ENCODE results near the gene CST6.

CST6 gene

GRCh38 chr11:66015936-66016792 lies 4.4 kb downstream of the CST6 start:
- Histone ChIP-seq H3K79me2 (ENCODE audit: insufficient read depth, low read length) (no peaks in the 10 kb centered on the region), H2AFZ (ENCODE audit: low read length) (no peak overlapping the region), H3K9ac (ENCODE audit: low read depth, low read length, poor library complexity, severe bottlenecking) (no peak overlapping the region), H3K27me3 (ENCODE audit: insufficient read depth, low read length, poor library complexity, severe bottlenecking) (no peaks in the 10 kb centered on the region), H3F3A (ENCODE audit: low read depth) (no peaks in the 10 kb centered on the region), H3K4me2 (ENCODE audit: low read depth, low read length, poor library complexity, severe bottlenecking) (no peak overlapping the region), H3K4me3 (ENCODE audit: low read length, poor library complexity, severe bottlenecking) (no peak overlapping the region), H3K4me1 (ENCODE audit: insufficient read depth, low read length, poor library complexity, severe bottlenecking) (peaks cover 7% of the 10 kb centered on the region), H4K20me1 (ENCODE audit: insufficient read depth, low read length, poor library complexity, severe bottlenecking) (no peaks in the 10 kb centered on the region), H3K9me3 (ENCODE audit: insufficient read depth, low read depth, low read length) (no peaks in the 10 kb centered on the region), H3K9me2 (replicated peaks; ENCODE audit: low read depth, low read length) (no peaks in the 10 kb centered on the region), H3K36me3 (ENCODE audit: insufficient read depth, low read length) (no peaks in the 10 kb centered on the region)
- TF ChIP-seq CTCF (conservative IDR thresholded peaks at IDR 0.05; ENCODE audit: low read length): no peak
- TF ChIP-seq EZH2phosphoT487 (IDR thresholded peaks at IDR 0.05; ENCODE audit: borderline replicate concordance): no peak

GRCh38 chr11:66016793-66017177 lies 5.0 kb downstream of the CST6 start:
- Histone ChIP-seq H3K36me3 (ENCODE audit: insufficient read depth, low read length) (no peaks in the 10 kb centered on the region), H3K4me2 (ENCODE audit: low read depth, low read length, poor library complexity, severe bottlenecking) (no peak overlapping the region), H3K9ac (ENCODE audit: low read depth, low read length, poor library complexity, severe bottlenecking) (no peak overlapping the region), H4K20me1 (ENCODE audit: insufficient read depth, low read length, poor library complexity, severe bottlenecking) (no peaks in the 10 kb centered on the region), H3K9me3 (ENCODE audit: insufficient read depth, low read depth, low read length) (no peaks in the 10 kb centered on the region), H3K79me2 (ENCODE audit: insufficient read depth, low read length) (no peaks in the 10 kb centered on the region), H3K4me1 (ENCODE audit: insufficient read depth, low read length, poor library complexity, severe bottlenecking) (peaks cover 13% of the 10 kb centered on the region), H2AFZ (ENCODE audit: low read length) (no peak overlapping the region), H3K27me3 (ENCODE audit: insufficient read depth, low read length, poor library complexity, severe bottlenecking) (no peaks in the 10 kb centered on the region), H3K9me2 (replicated peaks; ENCODE audit: low read depth, low read length) (no peaks in the 10 kb centered on the region), H3F3A (ENCODE audit: low read depth) (no peaks in the 10 kb centered on the region), H3K4me3 (ENCODE audit: low read length, poor library complexity, severe bottlenecking) (no peak overlapping the region)
- no peak for TF ChIP-seq CTCF (conservative IDR thresholded peaks at IDR 0.05; ENCODE audit: low read length)
- TF ChIP-seq EZH2phosphoT487 (IDR thresholded peaks at IDR 0.05; ENCODE audit: borderline replicate concordance): no peak

- no peaks in the 10 kb centered on the region for H3F3A ChIP-seq (ENCODE audit: low read depth)
- no peak for TF ChIP-seq CTCF (conservative IDR thresholded peaks at IDR 0.05; ENCODE audit: low read length)
- TF ChIP-seq EZH2phosphoT487 (IDR thresholded peaks at IDR 0.05; ENCODE audit: borderline replicate concordance): no peak
- H3K9ac ChIP-seq (ENCODE audit: low read depth, low read length, poor library complexity, severe bottlenecking): no peak overlapping the region
- H3K9me3 ChIP-seq (ENCODE audit: insufficient read depth, low read depth, low read length): no peaks in the 10 kb centered on the region
- H3K27me3 ChIP-seq (ENCODE audit: insufficient read depth, low read length, poor library complexity, severe bottlenecking): no peaks in the 10 kb centered on the region
- H2AFZ ChIP-seq (ENCODE audit: low read length): no peak overlapping the region
- H4K20me1 ChIP-seq (ENCODE audit: insufficient read depth, low read length, poor library complexity, severe bottlenecking): no peaks in the 10 kb centered on the region
- H3K9me2 ChIP-seq (replicated peaks; ENCODE audit: low read depth, low read length): no peaks in the 10 kb centered on the region
- H3K4me1 ChIP-seq (ENCODE audit: insufficient read depth, low read length, poor library complexity, severe bottlenecking): peaks cover 17% of the 10 kb centered on the region
- no peaks in the 10 kb centered on the region for H3K79me2 ChIP-seq (ENCODE audit: insufficient read depth, low read length)
- H3K4me2 ChIP-seq (ENCODE audit: low read depth, low read length, poor library complexity, severe bottlenecking): no peak overlapping the region
- no peak overlapping the region for H3K4me3 ChIP-seq (ENCODE audit: low read length, poor library complexity, severe bottlenecking)
- no peaks in the 10 kb centered on the region for H3K36me3 ChIP-seq (ENCODE audit: insufficient read depth, low read length)
Observed at GRCh38 chr11:66017321-66017720, 5.5 kb downstream of the CST6 start.
